CD4-positive, alpha-beta T cell treated with Interleukin-17A for 4 hours (primary cell): ENCODE data around the gene ZC3H18.

Experiments used
- DNase-seq: peaks from one replicate; pipeline ENCODE4 v3.0.0-alpha.2; 2020; ENCODE audit warnings: mixed read lengths

The ZC3H18 gene

DNA sequence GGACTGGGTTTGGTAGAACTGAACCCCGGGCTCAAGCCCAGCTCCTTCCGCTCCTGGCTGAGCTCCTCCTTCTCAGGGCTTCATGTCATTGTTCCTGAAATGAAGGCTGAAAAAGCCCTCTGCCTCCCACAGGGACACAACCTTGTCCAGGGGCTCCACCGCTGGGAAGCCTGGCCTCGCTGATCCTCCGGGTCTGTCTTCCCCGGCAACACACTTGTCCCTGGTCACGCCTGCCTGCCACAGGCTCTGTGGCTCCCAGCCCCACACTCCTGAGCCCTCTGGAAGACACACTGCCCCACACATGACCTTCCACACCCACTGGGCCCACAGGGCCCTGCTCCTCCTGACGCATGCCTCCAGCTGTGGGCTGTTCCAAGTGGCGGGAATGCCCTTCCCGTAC, 18.0 kb upstream of the ZC3H18 start:
- no peak for DNase-seq

DNA sequence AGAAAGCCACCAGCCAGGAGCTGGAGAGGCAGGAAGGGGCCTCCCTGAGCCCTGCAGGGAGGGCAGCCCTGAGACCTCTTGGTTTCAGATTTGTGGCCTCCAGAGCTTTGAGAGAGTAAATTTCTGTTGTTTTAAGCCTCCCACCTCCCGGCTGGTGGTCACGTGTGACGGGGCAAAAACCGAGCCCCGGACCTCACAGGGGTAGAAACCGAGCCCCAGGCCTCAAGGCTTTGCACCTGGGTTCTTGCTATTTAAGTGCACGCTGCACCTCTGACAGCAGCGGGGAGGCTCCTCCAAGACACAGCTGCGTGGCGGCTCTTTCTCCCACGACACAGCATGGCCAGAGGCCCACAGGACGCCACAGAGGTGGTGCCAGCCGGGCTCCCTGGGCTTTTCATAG, 17.4 kb upstream of the ZC3H18 start:
- no peak for DNase-seq

GRCh38 chr16:88553739-88554138, 16.5 kb upstream of the ZC3H18 start:
- no peak for DNase-seq

- no peak for DNase-seq
These were observed 15.4 kb upstream of the ZC3H18 start for GRCh38 chr16:88554711-88555264.

GRCh38 chr16:88556294-88556988, 13.8 kb upstream of the ZC3H18 start:
- DNase-seq, result no peak

DNA sequence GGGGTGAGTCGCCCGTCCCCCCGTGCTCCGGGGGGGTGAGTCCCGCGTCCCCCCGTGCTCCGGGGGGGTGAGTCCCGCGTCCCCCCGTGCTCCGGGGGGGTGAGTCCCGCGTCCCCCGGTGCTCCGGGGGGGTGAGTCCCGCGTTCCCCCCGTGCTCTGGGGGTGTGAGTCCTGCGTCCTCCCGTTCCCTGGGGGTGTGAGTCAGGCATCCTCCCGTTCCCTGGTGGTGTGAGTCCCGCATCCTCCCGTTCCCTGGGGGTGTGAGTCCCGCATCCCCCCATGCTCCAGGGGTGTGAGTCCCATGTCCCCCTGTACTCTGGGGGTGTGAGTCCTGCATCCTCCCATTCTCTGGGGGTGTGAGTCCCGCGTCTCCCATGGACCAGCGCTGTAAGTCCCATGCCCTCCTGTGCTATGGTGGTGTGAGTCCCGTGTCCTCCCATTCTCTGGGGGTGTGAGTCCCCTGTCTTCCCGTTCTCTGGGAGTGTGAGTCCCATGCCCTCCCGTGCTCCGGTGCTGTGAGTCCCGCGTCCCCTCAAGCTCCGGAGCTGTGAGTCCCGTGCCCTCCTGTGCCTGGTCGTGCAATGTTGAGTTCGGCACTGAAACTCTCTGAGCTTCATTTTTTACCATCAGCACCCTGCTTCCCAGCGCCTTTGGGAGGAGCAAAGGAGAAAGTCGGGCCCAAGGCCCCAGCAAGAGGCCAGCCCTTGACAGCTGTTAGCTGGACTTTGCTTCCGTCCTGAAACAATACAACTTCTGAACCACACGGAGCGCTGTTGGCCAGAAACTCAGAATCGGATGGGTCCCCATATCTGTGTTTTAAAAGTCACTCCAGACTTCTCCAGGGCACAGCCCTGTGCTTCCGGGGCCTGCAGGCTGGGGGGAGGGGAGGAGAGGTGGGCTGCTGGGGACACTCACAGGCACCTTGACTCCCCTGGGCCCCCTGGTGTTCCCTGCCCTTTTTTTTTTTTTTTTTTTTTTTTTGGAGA, 11.5 kb upstream of the ZC3H18 start:
- DNase-seq, result no peak

- DNase-seq, result no peak
These were observed 9.3 kb upstream of the ZC3H18 start for GRCh38 chr16:88560714-88561484.

GRCh38 chr16:88561485-88562359, 8.5 kb upstream of the ZC3H18 start:
- peak; percentile 64 for DNase-seq

GRCh38 chr16:88566158-88566557, 4.0 kb upstream of the ZC3H18 start:
- no peak for DNase-seq

DNA sequence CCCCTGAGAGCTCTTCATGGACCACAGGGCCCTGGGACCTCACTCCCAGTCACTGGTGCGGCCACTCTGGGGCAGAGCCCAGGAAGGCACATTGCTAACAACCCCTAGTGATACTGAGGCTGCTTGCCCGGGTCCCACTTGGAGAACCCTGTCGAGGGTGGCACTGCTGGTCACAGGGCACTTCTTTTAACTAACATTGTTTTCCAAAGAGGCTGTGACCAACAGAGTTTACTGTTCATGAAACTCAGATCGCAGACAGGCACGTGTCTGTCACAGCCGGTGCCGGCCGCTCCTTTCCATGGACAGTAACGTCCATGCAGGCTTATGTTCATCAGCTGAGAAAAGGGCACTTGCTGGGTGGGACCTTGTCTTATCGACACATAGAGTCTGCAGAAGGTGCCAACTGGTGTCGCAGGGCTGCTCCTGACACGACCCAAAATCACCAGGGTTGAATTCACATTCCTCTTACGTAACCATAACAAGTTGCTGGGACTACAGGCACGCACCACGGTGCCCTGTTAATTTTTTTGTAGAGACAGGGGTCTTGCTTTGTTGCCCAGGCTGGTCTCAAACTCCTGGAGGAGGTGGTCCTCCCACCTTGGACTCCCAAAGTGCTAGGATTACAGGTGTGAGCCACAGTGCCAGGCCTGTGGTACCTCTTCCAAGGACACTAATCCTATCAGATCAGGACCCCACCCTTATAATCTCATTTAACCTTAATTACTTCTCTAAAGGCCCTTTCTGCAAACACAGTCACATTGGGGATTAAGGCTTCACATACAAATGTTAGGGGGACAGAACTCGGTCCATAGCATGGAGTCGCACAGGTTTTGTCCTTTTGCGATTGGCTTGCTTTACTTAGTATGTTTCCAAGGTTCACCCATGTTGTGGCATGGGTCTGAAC, 1.2 kb upstream of the ZC3H18 start:
- no peak for DNase-seq

- DNase-seq, result no peak
These were observed 604 bp upstream of the ZC3H18 start for GRCh38 chr16:88569614-88569984.

GRCh38 chr16:88570691-88571092, 489 bp downstream of the ZC3H18 start:
- DNase-seq, result peak; percentile 54

- no peak for DNase-seq
These were observed 5.0 kb downstream of the ZC3H18 start for GRCh38 chr16:88575251-88575650.

- DNase-seq, result no peak
These were observed 6.1 kb downstream of the ZC3H18 start for GRCh38 chr16:88576307-88576706.

DNA sequence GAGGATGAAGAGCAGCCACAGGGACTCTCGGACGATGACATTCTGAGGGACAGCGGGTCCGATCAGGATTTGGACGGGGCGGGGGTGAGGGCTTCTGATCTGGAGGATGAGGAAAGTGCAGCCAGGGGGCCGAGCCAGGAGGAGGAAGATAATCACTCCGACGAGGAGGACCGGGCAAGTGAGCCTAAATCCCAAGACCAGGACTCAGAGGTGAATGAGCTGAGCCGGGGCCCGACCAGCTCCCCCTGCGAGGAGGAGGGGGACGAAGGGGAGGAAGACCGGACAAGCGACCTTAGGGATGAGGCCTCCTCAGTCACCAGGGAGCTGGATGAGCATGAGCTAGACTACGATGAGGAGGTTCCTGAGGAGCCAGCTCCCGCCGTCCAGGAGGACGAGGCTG, 7.0 kb downstream of the ZC3H18 start:
- no peak for DNase-seq

DNA sequence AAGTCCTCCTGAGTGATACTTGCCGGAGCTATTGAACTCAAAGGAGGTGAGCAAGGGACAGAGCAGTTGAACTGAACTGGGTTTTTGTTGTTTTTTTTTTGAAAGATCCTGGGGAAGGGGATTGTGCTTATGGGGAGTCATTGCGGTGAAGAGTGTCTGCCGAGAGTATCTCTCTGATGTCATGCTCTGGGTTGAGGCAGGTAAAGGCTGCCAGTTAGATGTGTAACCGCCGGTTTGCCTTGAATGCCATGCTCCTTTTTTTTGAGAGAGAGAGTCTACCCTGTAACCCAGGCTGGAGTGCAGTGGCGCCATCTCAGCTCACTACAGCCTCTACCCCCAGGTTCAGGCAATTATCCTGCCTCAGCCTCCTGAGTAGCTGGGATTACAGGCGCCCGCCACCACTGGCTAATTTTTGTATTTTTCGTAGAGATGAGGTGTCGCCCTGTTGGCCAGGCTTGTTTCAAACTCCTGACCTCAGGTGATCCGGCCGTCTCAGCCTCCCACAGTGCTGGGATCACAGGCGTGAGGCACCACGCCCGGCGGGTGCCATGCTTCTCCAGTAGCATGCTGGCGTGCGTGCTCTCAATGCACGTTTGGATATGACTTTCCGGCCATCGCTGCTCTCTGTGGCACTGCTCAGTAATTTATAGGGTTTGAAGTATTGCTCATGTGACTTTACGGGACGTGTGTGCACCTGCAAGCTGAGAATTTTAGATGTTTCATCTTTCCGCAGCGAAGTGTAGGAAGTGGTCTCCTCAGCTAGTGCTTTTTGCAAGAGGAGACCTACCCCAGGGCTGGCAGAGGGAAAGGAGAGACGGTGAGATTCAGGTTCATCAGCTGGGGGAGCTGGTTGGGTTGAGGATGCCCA, 8.5 kb downstream of the ZC3H18 start:
- no peak for DNase-seq

- no peak for DNase-seq
These were observed 10.2 kb downstream of the ZC3H18 start for GRCh38 chr16:88580371-88580770.

- no peak for DNase-seq
These were observed 10.8 kb downstream of the ZC3H18 start for GRCh38 chr16:88581033-88581432.

DNA sequence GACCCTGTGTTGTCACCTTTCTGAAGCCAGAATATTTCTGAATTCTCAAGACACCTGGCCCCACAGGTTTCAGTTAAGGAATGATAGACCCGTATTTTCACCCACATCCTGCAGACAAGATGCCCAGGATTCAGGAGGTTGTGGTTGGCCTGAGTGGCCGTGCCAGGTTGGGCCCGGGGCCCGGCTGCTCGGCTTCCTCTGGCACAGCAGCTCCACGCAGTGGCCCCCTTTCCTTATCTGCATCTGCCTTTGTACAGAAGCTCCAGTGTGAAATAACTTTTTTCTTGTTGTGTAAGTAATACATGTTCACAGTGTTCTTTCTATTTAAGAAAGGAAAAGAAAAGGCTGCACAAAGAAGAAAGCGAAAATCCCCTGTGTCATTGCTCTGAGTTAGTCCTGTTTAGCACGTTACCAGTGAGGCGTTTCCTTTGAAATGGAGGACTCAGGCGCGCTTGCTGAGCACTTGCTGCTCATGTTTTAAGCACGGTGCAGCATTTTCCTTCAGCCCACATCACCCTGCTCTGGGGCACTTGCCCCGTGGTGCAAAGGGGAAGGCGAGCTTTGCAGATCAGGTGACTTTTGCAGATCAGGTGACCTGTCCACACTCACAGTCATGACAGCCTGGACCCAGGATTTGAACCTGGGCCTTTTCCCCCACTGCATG, 12.8 kb downstream of the ZC3H18 start:
- no peak for DNase-seq
